ENCODE measurements around the gene PXDN. TPM values are rescaled to one million over a fixed set of nuclear protein-coding genes. Genes with fewer than 3 reads are reported as not detected.
A peak's percentile ranks its signal among the peaks of the same experiment; 100 is the strongest.

PXDN gene
- total RNA-seq, 4 donors from 2014 or later, result 9.0 to 46.2 (median 18.5) TPM

GRCh38 chr2:1730015-1730927, 14.0 kb downstream of the PXDN start:
- no peaks in the 10 kb centered on the region for H3K36me3 ChIP-seq
- peak overlapping the region; percentile 78 to 90 (median 82) for H3K27ac ChIP-seq
- in situ Hi-C loops (cut with MboI; ENCODE audit: low pct_ligation_motif_present in 1 of 4, low pct_unique_long_range_greater_than_20kb in 1 of 4, low sequenced_read_pairs in 3 of 4) (loop anchor here in 2 of 4 donors (25.0 kb wide), 1 partner anchor 143 kb away; no protein-coding TSS in a partner anchor), intact Hi-C loops (cut with DNase I; ENCODE audit: low total_unique reads) (no loop called here)
- H3K4me1 ChIP-seq, result peaks cover 26 to 44% (median 33%) of the 10 kb centered on the region in 4 donors
- peaks cover 0 to 3% of the 10 kb centered on the region in 2 donors for H3K9me3 ChIP-seq
- no peaks in the 10 kb centered on the region for H3K27me3 ChIP-seq
- H3K4me3 ChIP-seq, result no peak overlapping the region
- DNase-seq, result peak; percentile 31
- TF ChIP-seq CTCF (IDR thresholded peaks at IDR 0.05), result no peak
- TF ChIP-seq POLR2A (IDR thresholded peaks at IDR 0.05), result no peak
- peak in 2 of 3 donors; percentile 26 to 37 for TF ChIP-seq POLR2AphosphoS5 (IDR thresholded peaks at IDR 0.05)
- 32 to 51% methylated on average over 5 to 10 of the region's 10 CpGs for WGBS, 2 donors (ENCODE audit: low coverage in 1 of 2)

GRCh38 chr2:1729242-1729641, 15.1 kb downstream of the PXDN start:
- DNase-seq, result no peak
- WGBS, 2 donors (ENCODE audit: low coverage in 1 of 2), result 66 to 79% methylated on average over 2 to 7 of the region's 7 CpGs
- in situ Hi-C loops (cut with MboI; ENCODE audit: low pct_ligation_motif_present in 1 of 4, low pct_unique_long_range_greater_than_20kb in 1 of 4, low sequenced_read_pairs in 3 of 4) (loop anchor here in 2 of 4 donors (25.0 kb wide), 1 partner anchor 142 kb away; no protein-coding TSS in a partner anchor), intact Hi-C loops (cut with DNase I; ENCODE audit: low total_unique reads) (no loop called here)
- Histone ChIP-seq H3K9me3 (no peaks in the 10 kb centered on the region), H3K27me3 (no peaks in the 10 kb centered on the region), H3K4me3 (no peak overlapping the region), H3K4me1 (peaks cover 26 to 44% (median 33%) of the 10 kb centered on the region in 4 donors), H3K27ac (peak overlapping the region; percentile 78 to 90 (median 82)), H3K36me3 (no peaks in the 10 kb centered on the region)
- TF ChIP-seq POLR2AphosphoS5 (IDR thresholded peaks at IDR 0.05) (no peak), EP300 (IDR thresholded peaks at IDR 0.05; ENCODE audit: low read depth) (no peak), POLR2A (IDR thresholded peaks at IDR 0.05) (no peak), CTCF (IDR thresholded peaks at IDR 0.05) (no peak)

- no peaks in the 10 kb centered on the region for H3K9me3 ChIP-seq
- intact Hi-C loops (cut with DNase I; ENCODE audit: low total_unique reads), result no loop called here
- H3K4me1 ChIP-seq, result peaks cover 26 to 44% (median 33%) of the 10 kb centered on the region in 4 donors
- no peaks in the 10 kb centered on the region for H3K36me3 ChIP-seq
- peak overlapping the region; percentile 78 to 90 (median 82) for H3K27ac ChIP-seq
- peak; percentile 4 for DNase-seq
- no peaks in the 10 kb centered on the region for H3K27me3 ChIP-seq
- WGBS, 2 donors (ENCODE audit: low coverage in 1 of 2), result 53 to 79% methylated on average over 2 to 14 of the region's 14 CpGs
- no peak overlapping the region for H3K4me3 ChIP-seq
- TF ChIP-seq CTCF (IDR thresholded peaks at IDR 0.05), result no peak
- no peak for TF ChIP-seq POLR2AphosphoS5 (IDR thresholded peaks at IDR 0.05)
- TF ChIP-seq POLR2A (IDR thresholded peaks at IDR 0.05), result no peak
- TF ChIP-seq EP300 (IDR thresholded peaks at IDR 0.05; ENCODE audit: low read depth), result no peak
- in situ Hi-C loops (cut with MboI; ENCODE audit: low pct_ligation_motif_present in 1 of 4, low pct_unique_long_range_greater_than_20kb in 1 of 4, low sequenced_read_pairs in 3 of 4), result loop anchor here in 2 of 4 donors (25.0 kb wide), 1 partner anchor 142 kb away; no protein-coding TSS in a partner anchor
These were observed 15.5 kb downstream of the PXDN start for GRCh38 chr2:1728821-1729220.

- Histone ChIP-seq H3K27me3 (no peaks in the 10 kb centered on the region), H3K4me3 (no peak overlapping the region), H3K36me3 (no peaks in the 10 kb centered on the region), H3K4me1 (peaks cover 26 to 44% (median 33%) of the 10 kb centered on the region in 4 donors), H3K9me3 (no peaks in the 10 kb centered on the region), H3K27ac (peak overlapping the region; percentile 78 to 90 (median 82))
- peak; percentile 3 for DNase-seq
- TF ChIP-seq POLR2AphosphoS5 (IDR thresholded peaks at IDR 0.05) (no peak), POLR2A (IDR thresholded peaks at IDR 0.05) (no peak), EP300 (IDR thresholded peaks at IDR 0.05; ENCODE audit: low read depth) (no peak), CTCF (IDR thresholded peaks at IDR 0.05) (no peak)
- in situ Hi-C loops (cut with MboI; ENCODE audit: low pct_ligation_motif_present in 1 of 4, low pct_unique_long_range_greater_than_20kb in 1 of 4, low sequenced_read_pairs in 3 of 4), result loop anchor here in 2 of 4 donors (25.0 kb wide), 1 partner anchor 141 kb away; no protein-coding TSS in a partner anchor
- intact Hi-C loops (cut with DNase I; ENCODE audit: low total_unique reads), result no loop called here
- WGBS, 2 donors (ENCODE audit: low coverage in 1 of 2), result 87 to 94% methylated on average over 12 to 16 of the region's 16 CpGs
These were observed 16.4 kb downstream of the PXDN start for GRCh38 chr2:1727796-1728474.
